ENCODE data around the gene EPG5. TPM values are rescaled to one million over a fixed set of nuclear protein-coding genes. Genes with fewer than 3 reads are reported as not detected.

The EPG5 gene
- total RNA-seq, 1 experiment from 2014 or later = 12.9 TPM

DNA sequence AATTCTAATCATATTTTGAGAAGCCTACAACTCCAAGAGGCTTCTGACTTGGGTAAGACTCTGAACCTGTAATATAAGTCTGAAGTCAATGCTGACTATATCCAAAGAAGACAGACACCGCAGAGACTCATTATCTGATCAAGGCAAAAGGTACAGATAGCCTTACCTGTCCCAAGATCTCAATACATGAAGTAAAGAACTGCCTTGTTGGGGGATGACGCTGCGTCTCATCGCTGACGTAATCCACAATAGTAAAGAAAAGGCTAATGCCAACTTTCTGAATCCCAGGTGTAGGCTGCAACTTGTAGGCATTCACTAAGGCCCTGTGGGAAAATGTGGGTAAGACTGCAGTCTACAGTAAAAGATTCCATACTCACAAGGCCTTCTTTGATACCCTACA, 79.5 kb downstream of the EPG5 start:
- ChIA-PET CTCF (no interaction called here), POLR2A (no interaction called here)
- DNase-seq (ENCODE audit: low read depth, low spot score) (no peak), ATAC-seq (no peak)
- TF ChIP-seq, protein P1, sequence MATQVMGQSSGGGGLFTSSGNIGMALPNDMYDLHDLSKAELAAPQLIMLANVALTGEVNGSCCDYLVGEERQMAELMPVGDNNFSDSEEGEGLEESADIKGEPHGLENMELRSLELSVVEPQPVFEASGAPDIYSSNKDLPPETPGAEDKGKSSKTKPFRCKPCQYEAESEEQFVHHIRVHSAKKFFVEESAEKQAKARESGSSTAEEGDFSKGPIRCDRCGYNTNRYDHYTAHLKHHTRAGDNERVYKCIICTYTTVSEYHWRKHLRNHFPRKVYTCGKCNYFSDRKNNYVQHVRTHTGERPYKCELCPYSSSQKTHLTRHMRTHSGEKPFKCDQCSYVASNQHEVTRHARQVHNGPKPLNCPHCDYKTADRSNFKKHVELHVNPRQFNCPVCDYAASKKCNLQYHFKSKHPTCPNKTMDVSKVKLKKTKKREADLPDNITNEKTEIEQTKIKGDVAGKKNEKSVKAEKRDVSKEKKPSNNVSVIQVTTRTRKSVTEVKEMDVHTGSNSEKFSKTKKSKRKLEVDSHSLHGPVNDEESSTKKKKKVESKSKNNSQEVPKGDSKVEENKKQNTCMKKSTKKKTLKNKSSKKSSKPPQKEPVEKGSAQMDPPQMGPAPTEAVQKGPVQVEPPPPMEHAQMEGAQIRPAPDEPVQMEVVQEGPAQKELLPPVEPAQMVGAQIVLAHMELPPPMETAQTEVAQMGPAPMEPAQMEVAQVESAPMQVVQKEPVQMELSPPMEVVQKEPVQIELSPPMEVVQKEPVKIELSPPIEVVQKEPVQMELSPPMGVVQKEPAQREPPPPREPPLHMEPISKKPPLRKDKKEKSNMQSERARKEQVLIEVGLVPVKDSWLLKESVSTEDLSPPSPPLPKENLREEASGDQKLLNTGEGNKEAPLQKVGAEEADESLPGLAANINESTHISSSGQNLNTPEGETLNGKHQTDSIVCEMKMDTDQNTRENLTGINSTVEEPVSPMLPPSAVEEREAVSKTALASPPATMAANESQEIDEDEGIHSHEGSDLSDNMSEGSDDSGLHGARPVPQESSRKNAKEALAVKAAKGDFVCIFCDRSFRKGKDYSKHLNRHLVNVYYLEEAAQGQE (IDR thresholded peaks at IDR 0.05; ENCODE audit: insufficient read depth in 1 of 2, low read depth in 2 of 2, low read length in 1 of 2) = no peak
- TF ChIP-seq TCF7L2 (IDR thresholded peaks at IDR 0.05; ENCODE audit: low read depth, low read length) = no peak
- no peak for TF ChIP-seq POLR2AphosphoS5 (IDR thresholded peaks at IDR 0.05; ENCODE audit: low read depth, low read length)
- TF ChIP-seq SIN3A (IDR thresholded peaks at IDR 0.05; ENCODE audit: borderline replicate concordance, insufficient read depth, low read depth, low read length) = no peak
- TF ChIP-seq, protein P2, sequence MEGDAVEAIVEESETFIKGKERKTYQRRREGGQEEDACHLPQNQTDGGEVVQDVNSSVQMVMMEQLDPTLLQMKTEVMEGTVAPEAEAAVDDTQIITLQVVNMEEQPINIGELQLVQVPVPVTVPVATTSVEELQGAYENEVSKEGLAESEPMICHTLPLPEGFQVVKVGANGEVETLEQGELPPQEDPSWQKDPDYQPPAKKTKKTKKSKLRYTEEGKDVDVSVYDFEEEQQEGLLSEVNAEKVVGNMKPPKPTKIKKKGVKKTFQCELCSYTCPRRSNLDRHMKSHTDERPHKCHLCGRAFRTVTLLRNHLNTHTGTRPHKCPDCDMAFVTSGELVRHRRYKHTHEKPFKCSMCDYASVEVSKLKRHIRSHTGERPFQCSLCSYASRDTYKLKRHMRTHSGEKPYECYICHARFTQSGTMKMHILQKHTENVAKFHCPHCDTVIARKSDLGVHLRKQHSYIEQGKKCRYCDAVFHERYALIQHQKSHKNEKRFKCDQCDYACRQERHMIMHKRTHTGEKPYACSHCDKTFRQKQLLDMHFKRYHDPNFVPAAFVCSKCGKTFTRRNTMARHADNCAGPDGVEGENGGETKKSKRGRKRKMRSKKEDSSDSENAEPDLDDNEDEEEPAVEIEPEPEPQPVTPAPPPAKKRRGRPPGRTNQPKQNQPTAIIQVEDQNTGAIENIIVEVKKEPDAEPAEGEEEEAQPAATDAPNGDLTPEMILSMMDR (IDR thresholded peaks at IDR 0.05) = no peak
- Histone ChIP-seq H3K36me3 (ENCODE audit: control insufficient read depth, insufficient read depth, low read length) (no peaks in the 10 kb centered on the region), H3K27me3 (ENCODE audit: control insufficient read depth, insufficient read depth, low read length) (no peaks in the 10 kb centered on the region), H3K4me1 (ENCODE audit: control insufficient read depth, insufficient read depth, low read length) (no peaks in the 10 kb centered on the region), H3K4me3 (ENCODE audit: low read depth in 2 of 2, low read length in 2 of 2) (no peak overlapping the region), H3K27ac (ENCODE audit: low read length) (no peak overlapping the region), H3K9me3 (ENCODE audit: control insufficient read depth, insufficient read depth, low read depth, low read length) (no peaks in the 10 kb centered on the region)
- intact Hi-C loops (cut with micrococcal nuclease; ENCODE audit: unreplicated experiment) = no loop called here
- in situ Hi-C loops (cut with HindIII; ENCODE audit: low pct_unique_long_range_greater_than_20kb, low sequenced_read_pairs) = no loop called here
- BruUV-seq (replicated peaks) = no TSS peak

DNA sequence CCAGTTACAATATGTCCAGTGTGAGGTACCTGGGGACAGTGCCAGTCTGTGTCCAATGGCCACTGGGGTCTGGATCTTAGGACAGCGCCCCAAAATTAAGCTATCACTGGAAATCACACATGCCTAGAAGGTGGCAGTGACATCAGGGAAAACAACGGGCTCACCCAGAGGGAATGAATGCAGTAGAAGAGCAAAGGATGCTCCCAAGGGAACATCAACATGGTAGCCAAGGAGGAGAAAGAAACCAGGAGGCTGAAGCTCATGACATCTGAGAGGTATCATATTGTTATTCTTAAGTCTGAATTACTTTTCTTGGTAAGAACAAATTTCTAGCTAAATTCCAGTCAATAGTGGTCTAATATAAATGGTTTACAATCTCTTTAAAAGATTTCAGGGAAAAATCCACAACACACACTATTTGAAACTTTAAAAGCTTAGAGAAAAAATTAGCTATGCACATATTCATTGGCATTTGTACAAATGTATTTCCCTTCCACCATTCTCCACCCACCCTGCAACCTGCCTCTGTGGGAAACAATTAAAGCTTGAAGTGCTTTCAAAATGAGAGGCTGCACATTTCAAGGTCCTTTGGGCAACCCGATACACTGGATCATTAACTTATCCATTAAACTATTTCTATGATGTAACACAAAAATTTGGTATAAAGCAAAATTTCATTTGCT, 86.1 kb downstream of the EPG5 start:
- Histone ChIP-seq H3K4me1 (ENCODE audit: control insufficient read depth, insufficient read depth, low read length) (no peaks in the 10 kb centered on the region), H3K4me3 (ENCODE audit: low read depth in 2 of 2, low read length in 2 of 2) (no peak overlapping the region), H3K9me3 (ENCODE audit: control insufficient read depth, insufficient read depth, low read depth, low read length) (no peaks in the 10 kb centered on the region), H3K36me3 (ENCODE audit: control insufficient read depth, insufficient read depth, low read length) (no peaks in the 10 kb centered on the region), H3K27ac (ENCODE audit: low read length) (no peak overlapping the region), H3K27me3 (ENCODE audit: control insufficient read depth, insufficient read depth, low read length) (no peaks in the 10 kb centered on the region)
- in situ Hi-C loops (cut with HindIII; ENCODE audit: low pct_unique_long_range_greater_than_20kb, low sequenced_read_pairs) (no loop called here), intact Hi-C loops (cut with micrococcal nuclease; ENCODE audit: unreplicated experiment) (loop anchor here (2.0 kb wide), 1 partner anchor 190 kb away; no protein-coding TSS in a partner anchor)
- no TSS peak for BruUV-seq (replicated peaks)
- ChIA-PET CTCF (interaction anchor here (1.6 kb wide), 1 partner anchor 158 kb away, joined by 5 read pairs; no protein-coding TSS in a partner anchor), POLR2A (interaction anchor here (0.6 kb wide), 1 partner anchor 47 kb away, joined by 5 read pairs; no protein-coding TSS in a partner anchor)
- TF ChIP-seq TCF7L2 (IDR thresholded peaks at IDR 0.05; ENCODE audit: low read depth, low read length) = no peak
- TF ChIP-seq, protein P2 (IDR thresholded peaks at IDR 0.05) = no peak
- TF ChIP-seq POLR2AphosphoS5 (IDR thresholded peaks at IDR 0.05; ENCODE audit: low read depth, low read length) = no peak
- TF ChIP-seq, protein P1 (IDR thresholded peaks at IDR 0.05; ENCODE audit: insufficient read depth in 1 of 2, low read depth in 2 of 2, low read length in 1 of 2) = no peak
- TF ChIP-seq SIN3A (IDR thresholded peaks at IDR 0.05; ENCODE audit: borderline replicate concordance, insufficient read depth, low read depth, low read length) = no peak
- no peak for DNase-seq (ENCODE audit: low read depth, low spot score)
- no peak for ATAC-seq

Data from Panc1 (cell line).